ENCODE data around the gene ZFAND2A. TPM values are rescaled to one million over a fixed set of nuclear protein-coding genes. Genes with fewer than 3 reads are reported as not detected.
"Not testable (repeated sequence)": the region's sequence is repeated elsewhere in the genome, so short reads cannot be mapped to it uniquely, and the experiment has no call there.

ZFAND2A gene
- total RNA-seq, 2 experiments from 2014 or later = 24.1 to 27.5 TPM

GRCh38 chr7:1174002-1174401, 14.0 kb upstream of the ZFAND2A start:
- Mint-ChIP-seq H3K36me3 (no peaks in the 10 kb centered on the region), H3K27me3 (peaks cover 7% of the 10 kb centered on the region), H3K4me1 (ENCODE audit: low read depth) (peaks cover 23% of the 10 kb centered on the region), H3K27ac (no peak overlapping the region), H3K4me3 (no peak overlapping the region), H3K9me3 (peaks cover 4% of the 10 kb centered on the region)
- ChIA-PET CTCF (interaction anchor here (0.6 to 1.4 kb wide), 4 partner anchors 9 to 198 kb away, joined by 3 to 4 read pairs (median 4); partner anchors contain the start of gene GPR146), POLR2A (interaction anchor here (0.6 kb wide), 2 partner anchors 10 to 234 kb away, joined by 3 to 6 read pairs; no protein-coding TSS in a partner anchor)
- intact Hi-C loops (cut with micrococcal nuclease) = no loop called here
- no peak for DNase-seq

GRCh38 chr7:1172666-1173523, 12.9 kb upstream of the ZFAND2A start:
- ChIA-PET CTCF (interaction anchor here (0.6 to 2.1 kb wide), 3 partner anchors 13 to 87 kb away, joined by 3 to 7 read pairs (median 4); no protein-coding TSS in a partner anchor), POLR2A (interaction anchor here (0.7 kb wide), 1 partner anchor 180 kb away, joined by 3 read pairs; no protein-coding TSS in a partner anchor)
- DNase-seq = no peak
- no peak overlapping the region for H3K27ac Mint-ChIP-seq
- peaks cover 24% of the 10 kb centered on the region for H3K4me1 Mint-ChIP-seq (ENCODE audit: low read depth)
- H3K27me3 Mint-ChIP-seq = peaks cover 1% of the 10 kb centered on the region
- no peaks in the 10 kb centered on the region for H3K9me3 Mint-ChIP-seq
- H3K36me3 Mint-ChIP-seq = no peaks in the 10 kb centered on the region
- intact Hi-C loops (cut with micrococcal nuclease) = no loop called here
- H3K4me3 Mint-ChIP-seq = no peak overlapping the region

- CTCF ChIA-PET = interaction anchor here (2.1 to 3.3 kb wide), 2 partner anchors 86 to 178 kb away, joined by 7 to 20 read pairs; no protein-coding TSS in a partner anchor
- H3K36me3 Mint-ChIP-seq, H3K9me3 Mint-ChIP-seq, H3K27ac Mint-ChIP-seq, H3K27me3 Mint-ChIP-seq, POLR2A ChIA-PET, H3K4me3 Mint-ChIP-seq: not testable (repeated sequence)
- intact Hi-C loops (cut with micrococcal nuclease) = loop anchor here (2.0 kb wide), 1 partner anchor 33 kb away; a partner anchor contains a TSS
- DNase-seq = peak; percentile 31
- H3K4me1 Mint-ChIP-seq (ENCODE audit: low read depth) = peaks cover 19% of the 10 kb centered on the region
Measured at GRCh38 chr7:1171516-1171915, 11.5 kb upstream of the ZFAND2A start.

- DNase-seq = no peak
- peaks cover 13% of the 10 kb centered on the region for H3K4me1 Mint-ChIP-seq (ENCODE audit: low read depth)
- no peaks in the 10 kb centered on the region for H3K9me3 Mint-ChIP-seq
- no peaks in the 10 kb centered on the region for H3K36me3 Mint-ChIP-seq
- H3K27ac Mint-ChIP-seq = no peak overlapping the region
- no peak overlapping the region for H3K4me3 Mint-ChIP-seq
- intact Hi-C loops (cut with micrococcal nuclease) = loop anchor here (1.0 to 2.0 kb wide), 2 partner anchors 11 to 32 kb away; partner anchors contain the start of gene ZFAND2A
- no peaks in the 10 kb centered on the region for H3K27me3 Mint-ChIP-seq
- ChIA-PET CTCF (interaction anchor here (0.7 to 3.3 kb wide), 15 partner anchors 8 to 195 kb away, joined by 3 to 37 read pairs (median 7); partner anchors contain the start of genes COX19, GPER1 and ZFAND2A), POLR2A (interaction anchor here (2.0 kb wide), 1 partner anchor 11 kb away, joined by 8 read pairs; the partner anchor contains the start of gene ZFAND2A)
Measured at GRCh38 chr7:1170741-1171501, 10.9 kb upstream of the ZFAND2A start.

- Mint-ChIP-seq H3K4me3 (peak overlapping the region; percentile 85), H3K36me3 (no peaks in the 10 kb centered on the region), H3K9me3 (no peaks in the 10 kb centered on the region), H3K27ac (peak overlapping the region; percentile 91), H3K4me1 (ENCODE audit: low read depth) (peaks cover 13% of the 10 kb centered on the region), H3K27me3 (no peaks in the 10 kb centered on the region)
- peak; percentile 98 for DNase-seq
- ChIA-PET CTCF (interaction anchor here (0.7 to 3.3 kb wide), 22 partner anchors 9 to 352 kb away, joined by 3 to 37 read pairs (median 5); partner anchors contain the start of genes COX19, GPER1, GPR146 and ZFAND2A), POLR2A (interaction anchor here (2.0 kb wide), 1 partner anchor 9 kb away, joined by 8 read pairs; the partner anchor contains the start of gene ZFAND2A)
- intact Hi-C loops (cut with micrococcal nuclease) = loop anchor here (1.0 to 2.0 kb wide), 2 partner anchors 9 to 31 kb away; partner anchors contain the start of gene ZFAND2A
Measured at GRCh38 chr7:1169409-1170368, 9.7 kb upstream of the ZFAND2A start.

GRCh38 chr7:1168422-1168821, 8.4 kb upstream of the ZFAND2A start:
- no peak overlapping the region for H3K4me3 Mint-ChIP-seq
- ChIA-PET CTCF (interaction anchor here (1.0 to 3.3 kb wide), 4 partner anchors 8 to 175 kb away, joined by 3 to 37 read pairs (median 16); a partner anchor contains a TSS), POLR2A (no interaction called here)

GRCh38 chr7:1164436-1164835, 4.4 kb upstream of the ZFAND2A start:
- ChIA-PET POLR2A (no interaction called here), CTCF (interaction anchor here (1.4 kb wide), 1 partner anchor 12 kb away, joined by 5 read pairs; no protein-coding TSS in a partner anchor)
- Mint-ChIP-seq H3K4me1 (ENCODE audit: low read depth) (peaks cover 13% of the 10 kb centered on the region), H3K36me3 (no peaks in the 10 kb centered on the region), H3K27me3 (no peaks in the 10 kb centered on the region), H3K27ac (no peak overlapping the region), H3K4me3 (no peak overlapping the region), H3K9me3 (no peaks in the 10 kb centered on the region)
- no peak for DNase-seq
- intact Hi-C loops (cut with micrococcal nuclease) = no loop called here

More at GRCh38 chr7:1168422-1168821, 8.4 kb upstream of the ZFAND2A start:
- Mint-ChIP-seq H3K9me3 (no peaks in the 10 kb centered on the region), H3K36me3 (no peaks in the 10 kb centered on the region), H3K27ac (no peak overlapping the region), H3K27me3 (no peaks in the 10 kb centered on the region), H3K4me1 (ENCODE audit: low read depth) (peaks cover 13% of the 10 kb centered on the region)
- intact Hi-C loops (cut with micrococcal nuclease) = no loop called here
- DNase-seq = no peak

- Mint-ChIP-seq H3K4me3 (no peak overlapping the region), H3K27me3 (no peaks in the 10 kb centered on the region), H3K4me1 (ENCODE audit: low read depth) (peaks cover 18% of the 10 kb centered on the region), H3K36me3 (no peaks in the 10 kb centered on the region), H3K9me3 (no peaks in the 10 kb centered on the region), H3K27ac (no peak overlapping the region)
- intact Hi-C loops (cut with micrococcal nuclease) = no loop called here
- ChIA-PET CTCF (interaction anchor here (1.4 kb wide), 1 partner anchor 13 kb away, joined by 5 read pairs; no protein-coding TSS in a partner anchor), POLR2A (interaction anchor here (0.6 kb wide), 1 partner anchor 11 kb away, joined by 6 read pairs; no protein-coding TSS in a partner anchor)
- DNase-seq = no peak
Measured at GRCh38 chr7:1163121-1163520, 3.1 kb upstream of the ZFAND2A start.

- Mint-ChIP-seq H3K4me1 (ENCODE audit: low read depth) (peaks cover 25% of the 10 kb centered on the region), H3K4me3 (peak overlapping the region; percentile 90), H3K9me3 (no peaks in the 10 kb centered on the region), H3K27me3 (no peaks in the 10 kb centered on the region), H3K36me3 (peaks cover 8% of the 10 kb centered on the region), H3K27ac (peak overlapping the region; percentile 87)
- intact Hi-C loops (cut with micrococcal nuclease) = loop anchor here (1.0 kb wide), 2 partner anchors 10 to 22 kb away; a partner anchor contains a TSS
- ChIA-PET CTCF (interaction anchor here (0.6 to 2.2 kb wide), 4 partner anchors 8 to 16 kb away, joined by 3 to 13 read pairs (median 6); no protein-coding TSS in a partner anchor), POLR2A (interaction anchor here (1.2 to 1.6 kb wide), 3 partner anchors 9 to 184 kb away, joined by 3 to 10 read pairs (median 8); a partner anchor contains a TSS)
- DNase-seq = no peak
Measured at GRCh38 chr7:1160670-1161021, 650 bp upstream of the ZFAND2A start.

GRCh38 chr7:1159231-1159630, 765 bp downstream of the ZFAND2A start:
- H3K9me3 Mint-ChIP-seq; DNase-seq; intact Hi-C loops (cut with micrococcal nuclease); H3K27me3 Mint-ChIP-seq: not testable (repeated sequence)
- Mint-ChIP-seq H3K4me1 (ENCODE audit: low read depth) (peaks cover 25% of the 10 kb centered on the region), H3K36me3 (peaks cover 15% of the 10 kb centered on the region), H3K27ac (peak overlapping the region; percentile 74), H3K4me3 (peak overlapping the region; percentile 80)
- CTCF ChIA-PET = interaction anchor here (1.6 to 3.0 kb wide), 4 partner anchors 11 to 166 kb away, joined by 6 to 11 read pairs (median 10); a partner anchor contains a TSS
- POLR2A ChIA-PET = interaction anchor here (1.4 to 1.6 kb wide), 2 partner anchors 21 to 183 kb away, joined by 3 to 10 read pairs; a partner anchor contains a TSS
